Spinal cord (tissue), 10 donors: ENCODE measurements around the gene VARS2. TPM values are rescaled to one million over a fixed set of nuclear protein-coding genes. Genes with fewer than 3 reads are reported as not detected.
"Not testable (repeated sequence)": the region's sequence is repeated elsewhere in the genome, so short reads cannot be mapped to it uniquely, and the experiment has no call there.

Experiments
- DNase-seq, 6 donors: peaks; one replicate each; pipeline versions ENCODE4 v3.0.0 to v3.0.0-alpha.2; 2013 to 2015; ENCODE audit warnings: low spot score in 6 of 6, low read depth in 4 of 6
- H3K27ac ChIP-seq: one replicate; pipeline ENCODE4 v1.5.1; 2013; ENCODE audit warnings: low read depth, low read length, control low read depth
- H3K27me3 ChIP-seq: one replicate; pipeline ENCODE4 v1.6.1; 2013; ENCODE audit warnings: low read length; ENCODE audit not compliant: control insufficient read depth, insufficient read depth
- H3K36me3 ChIP-seq: one replicate; pipeline ENCODE4 v1.6.1; 2013; ENCODE audit warnings: low read length; ENCODE audit not compliant: control insufficient read depth, insufficient read depth
- H3K4me1 ChIP-seq: one replicate; pipeline ENCODE4 v1.6.1; 2013; ENCODE audit warnings: low read length; ENCODE audit not compliant: control insufficient read depth, insufficient read depth
- H3K4me3 ChIP-seq: one replicate; pipeline ENCODE4 v1.5.1; 2013; ENCODE audit warnings: low read depth, low read length, control low read depth
- H3K9me3 ChIP-seq: one replicate; pipeline ENCODE4 v1.6.1; 2013; ENCODE audit warnings: low read length; ENCODE audit not compliant: control insufficient read depth, insufficient read depth
- WGBS: methylation state at CpG from one replicate; pipeline ENCODE4 v1.1.5; 2013; ENCODE audit warnings: missing lambda C conversion rate; ENCODE audit not compliant: insufficient coverage; 5-methylcytosine and 5-hydroxymethylcytosine counted together
- long read RNA-seq, 4 donors: transcript quantifications; one replicate each; lab custom pipeline, GENCODE V29; 2026
- polyA plus RNA-seq, 2 donors: library from polyadenylated mRNA; unstranded; fragments of 120-200 nt; gene quantifications; one replicate each; pipeline ENCODE4 v1.2.1, GENCODE V29; 2013; ENCODE audit not compliant: insufficient read length in 2 of 2
- total RNA-seq, 2 donors: library from RNA; depleted of rRNA in 1 of 2; stranded (reverse); fragments of 120-200 nt in 1 of 2; fragments of >200 nt in 1 of 2; gene quantifications; one replicate each; pipeline versions ENCODE4 v1.2.3 to v1.2.4, GENCODE V29; 2013 to 2014
- donor health status: healthy.

VARS2 gene
- 10 to 100 TPM; 20.3 to 48.5 TPM for total RNA-seq
- 100 to 1,000 TPM in 1 of 2 donors, 10 to 100 TPM in 1; 93.0 to 117 TPM for polyA plus RNA-seq
- long read RNA-seq, donor 1, full-length matches to known transcripts, result 5 of 5 reads
- long read RNA-seq, donor 1, partial matches to known transcripts, result 0 of 5 reads
- long read RNA-seq, donor 1, other reads (novel, unspliced or antisense), result 0 of 5 reads
- long read RNA-seq, donor 2, partial matches to known transcripts, result 0 of 1 reads
- long read RNA-seq, donor 2, other reads (novel, unspliced or antisense), result 0 of 1 reads
- long read RNA-seq, donor 3, result 0 reads
- long read RNA-seq, donor 4, full-length matches to known transcripts, result 1 of 1 reads
- long read RNA-seq, donor 4, partial matches to known transcripts, result 0 of 1 reads
- long read RNA-seq, donor 4, other reads (novel, unspliced or antisense), result 0 of 1 reads

- Histone ChIP-seq H3K4me3 (peak within 1 kb of the TSS; percentile 52), H3K36me3 (peaks cover 64% of the 10 kb centered on the region), H3K27ac (peak within 1 kb of the TSS; percentile 86), H3K4me1 (peaks cover 41% of the 10 kb centered on the region), H3K9me3 (no peaks in the 10 kb centered on the region), H3K27me3 (no peaks in the 10 kb centered on the region)
- WGBS, result 2% methylated on average over 51 of the region's 52 CpGs
- DNase-seq, result peak; percentile 72 to 97 (median 86)
These were observed at the start of gene VARS2 for GRCh38 chr6:30914076-30914853. TSS of gene VARS2 (plus strand) at chr6:30914238. CDS start at chr6:30914837, 599 bp downstream.

GRCh38 chr6:30864325-30864724 is 49.7 kb upstream of the VARS2 start:
- WGBS, result 100% methylated on average over 2 of the region's 4 CpGs

GRCh38 chr6:30869241-30869749 is 44.7 kb upstream of the VARS2 start:
- H3K4me3 ChIP-seq, H3K9me3 ChIP-seq, DNase-seq, H3K4me1 ChIP-seq, H3K27ac ChIP-seq, H3K27me3 ChIP-seq, H3K36me3 ChIP-seq: not testable (repeated sequence)
- WGBS, result 92% methylated on average over 9 of the region's 12 CpGs

More at GRCh38 chr6:30864325-30864724, 49.7 kb upstream of the VARS2 start:
- no peaks in the 10 kb centered on the region for H3K36me3 ChIP-seq
- no peak for DNase-seq
- no peak overlapping the region for H3K4me3 ChIP-seq
- peaks cover 3% of the 10 kb centered on the region for H3K9me3 ChIP-seq
- no peaks in the 10 kb centered on the region for H3K4me1 ChIP-seq
- no peak overlapping the region for H3K27ac ChIP-seq
- no peaks in the 10 kb centered on the region for H3K27me3 ChIP-seq

- no peaks in the 10 kb centered on the region for H3K36me3 ChIP-seq
- no peak overlapping the region for H3K27ac ChIP-seq
- no peaks in the 10 kb centered on the region for H3K4me1 ChIP-seq
- no peaks in the 10 kb centered on the region for H3K27me3 ChIP-seq
- H3K9me3 ChIP-seq, result peaks cover 5% of the 10 kb centered on the region
- no peak overlapping the region for H3K4me3 ChIP-seq
- DNase-seq, result no peak
These were observed 43.5 kb upstream of the VARS2 start for GRCh38 chr6:30870546-30870945.

- no peak for DNase-seq
- Histone ChIP-seq H3K4me3 (no peak overlapping the region), H3K27me3 (no peaks in the 10 kb centered on the region), H3K9me3 (peaks cover 5% of the 10 kb centered on the region), H3K27ac (no peak overlapping the region), H3K36me3 (no peaks in the 10 kb centered on the region), H3K4me1 (peaks cover 2% of the 10 kb centered on the region)
- WGBS, result 100% methylated on average over 1 of the region's 4 CpGs
These were observed 42.4 kb upstream of the VARS2 start for GRCh38 chr6:30871592-30872183.

- no peak overlapping the region for H3K27ac ChIP-seq
- DNase-seq, result no peak
- no peak overlapping the region for H3K4me3 ChIP-seq
- WGBS, result 94% methylated on average over 2 of the region's 2 CpGs
- peaks cover 17% of the 10 kb centered on the region for H3K4me1 ChIP-seq
- H3K9me3 ChIP-seq, result peaks cover 5% of the 10 kb centered on the region
- H3K36me3 ChIP-seq, result no peaks in the 10 kb centered on the region
- no peaks in the 10 kb centered on the region for H3K27me3 ChIP-seq
These were observed 40.8 kb upstream of the VARS2 start for GRCh38 chr6:30873137-30873640.

GRCh38 chr6:30873795-30874194 is 40.2 kb upstream of the VARS2 start:
- peaks cover 18% of the 10 kb centered on the region for H3K4me1 ChIP-seq
- not testable (repeated sequence) for H3K27ac ChIP-seq, H3K4me3 ChIP-seq, DNase-seq, H3K36me3 ChIP-seq, H3K27me3 ChIP-seq, H3K9me3 ChIP-seq
- WGBS, result no CpG with 5 or more reads among the region's 3 CpGs

GRCh38 chr6:30875244-30876038 is 38.6 kb upstream of the VARS2 start:
- no peak for DNase-seq
- Histone ChIP-seq H3K27ac (peak overlapping the region; percentile 50), H3K4me3 (no peak overlapping the region), H3K27me3 (no peaks in the 10 kb centered on the region), H3K4me1 (peaks cover 27% of the 10 kb centered on the region), H3K9me3 (peaks cover 5% of the 10 kb centered on the region), H3K36me3 (no peaks in the 10 kb centered on the region)
- WGBS, result 63% methylated on average over 14 of the region's 18 CpGs
